ENCODE measurements around the gene PRIMPOL.
"Not testable (repeated sequence)": the region's sequence is repeated elsewhere in the genome, so short reads cannot be mapped to it uniquely, and the experiment has no call there.

PRIMPOL gene

GRCh38 chr4:184641451-184641850 is 8.1 kb upstream of the PRIMPOL start:
- no peak for DNase-seq

- no peak for DNase-seq
Measured at GRCh38 chr4:184643731-184644130, 5.8 kb upstream of the PRIMPOL start.

- no peak for DNase-seq
Measured at GRCh38 chr4:184644553-184645307, 4.8 kb upstream of the PRIMPOL start.

GRCh38 chr4:184645904-184646610 is 3.5 kb upstream of the PRIMPOL start:
- DNase-seq: peak; percentile 41

GRCh38 chr4:184647266-184648053 is 2.1 kb upstream of the PRIMPOL start:
- no peak for DNase-seq

- no peak for DNase-seq
Measured at GRCh38 chr4:184648054-184648312, 1.6 kb upstream of the PRIMPOL start.

GRCh38 chr4:184648313-184649025 is 1.1 kb upstream of the PRIMPOL start:
- peak; percentile 63 for DNase-seq

GRCh38 chr4:184649971-184650855 is 675 bp downstream of the PRIMPOL start:
- DNase-seq: peak; percentile 68

- DNase-seq: no peak
Measured at GRCh38 chr4:184651899-184652298, 2.4 kb downstream of the PRIMPOL start.

GRCh38 chr4:184652681-184653080 is 3.1 kb downstream of the PRIMPOL start:
- not testable (repeated sequence) for DNase-seq

- no peak for DNase-seq
Measured at GRCh38 chr4:184653650-184654049, 4.1 kb downstream of the PRIMPOL start.

- no peak for DNase-seq
Measured at GRCh38 chr4:184655889-184656869, 6.6 kb downstream of the PRIMPOL start.

GRCh38 chr4:184657144-184657543 is 7.6 kb downstream of the PRIMPOL start:
- no peak for DNase-seq

- DNase-seq: not testable (repeated sequence)
Measured at GRCh38 chr4:184657820-184658219, 8.3 kb downstream of the PRIMPOL start.

GRCh38 chr4:184660978-184661377 is 11.4 kb downstream of the PRIMPOL start:
- DNase-seq: no peak

- DNase-seq: no peak
Measured at GRCh38 chr4:184662236-184662635, 12.7 kb downstream of the PRIMPOL start.

- DNase-seq: no peak
Measured at GRCh38 chr4:184664445-184665210, 15.1 kb downstream of the PRIMPOL start.

- no peak for DNase-seq
Measured at GRCh38 chr4:184666670-184667069, 17.1 kb downstream of the PRIMPOL start.

- DNase-seq: no peak
Measured at GRCh38 chr4:184668096-184668495, 18.6 kb downstream of the PRIMPOL start.

GRCh38 chr4:184668511-184669114 is 19.1 kb downstream of the PRIMPOL start:
- no peak for DNase-seq
